ENCODE measurements around the gene HSD17B10. TPM values are rescaled to one million over a fixed set of nuclear protein-coding genes. Genes with fewer than 3 reads are reported as not detected.

The HSD17B10 gene
- polyA plus RNA-seq, 1 donor (not counting 4 experiments of a cell fraction or from before 2014, with no cell fraction given), result 140 TPM

- Histone ChIP-seq H2AFZ (ENCODE audit: control insufficient read depth, low read length) (no peak overlapping the region), H3K4me2 (ENCODE audit: control insufficient read depth, extremely low read depth, insufficient read depth, low read depth, low read length) (peak overlapping the region; percentile 84), H3K36me3 (ENCODE audit: control insufficient read depth in 2 of 2, extremely low read depth in 1 of 2, insufficient read depth in 2 of 2, low read length in 2 of 2) (no peaks in the 10 kb centered on the region), H3K9me1 (ENCODE audit: control insufficient read depth, extremely low read depth, insufficient read depth, low read length) (no peaks in the 10 kb centered on the region), H3K4me3 (ENCODE audit: control insufficient read depth in 2 of 3, extremely low read depth in 1 of 3, insufficient read depth in 2 of 3, low read depth in 1 of 3, low read length in 3 of 3) (no peak overlapping the region), H3K9me3 (ENCODE audit: control insufficient read depth, low read depth, low read length) (no peaks in the 10 kb centered on the region), H3K27me3 (ENCODE audit: control insufficient read depth, extremely low read depth, insufficient read depth, low read length) (no peaks in the 10 kb centered on the region), H3K9ac (ENCODE audit: control insufficient read depth, extremely low read depth, insufficient read depth, low read length) (no peak overlapping the region), H3K27ac (ENCODE audit: control insufficient read depth, insufficient read depth, low read length) (no peak overlapping the region), H3K79me2 (ENCODE audit: control insufficient read depth, insufficient read depth, low read length) (no peaks in the 10 kb centered on the region), H4K20me1 (ENCODE audit: control insufficient read depth, extremely low read depth, insufficient read depth, low read length) (no peaks in the 10 kb centered on the region), H3K4me1 (ENCODE audit: control insufficient read depth, extremely low read depth, insufficient read depth, low read length) (peaks cover 11% of the 10 kb centered on the region)
- FAIRE-seq (no peak), DNase-seq (ENCODE audit: low read depth, low spot score) (no peak)
- no peak for TF ChIP-seq CTCF (optimal IDR thresholded peaks at IDR 0.05 in 1 of 3, IDR thresholded peaks at IDR 0.05 in 1 of 3, conservative IDR thresholded peaks at IDR 0.05 in 1 of 3; ENCODE audit: extremely low read depth in 1 of 3, insufficient read depth in 2 of 3, low read length in 3 of 3)
- TF ChIP-seq EZH2 (IDR thresholded peaks at IDR 0.05; ENCODE audit: low read length), result no peak
- dilution Hi-C loops (cut with MboI; ENCODE audit: extremely low pct_ligation_motif_present, low sequenced_read_pairs), result no loop called here
Observed at GRCh38 chrX:53442322-53442631, 8.1 kb upstream of the HSD17B10 start.

GRCh38 chrX:53441531-53442321 is 7.6 kb upstream of the HSD17B10 start:
- FAIRE-seq, result no peak

More at GRCh38 chrX:53441531-53442321, 7.6 kb upstream of the HSD17B10 start:
- TF ChIP-seq EZH2 (IDR thresholded peaks at IDR 0.05; ENCODE audit: low read length), result no peak
- TF ChIP-seq CTCF (optimal IDR thresholded peaks at IDR 0.05 in 1 of 3, IDR thresholded peaks at IDR 0.05 in 1 of 3, conservative IDR thresholded peaks at IDR 0.05 in 1 of 3; ENCODE audit: extremely low read depth in 1 of 3, insufficient read depth in 2 of 3, low read length in 3 of 3), result peak in 1 of 3 experiments; percentile 7
- dilution Hi-C loops (cut with MboI; ENCODE audit: extremely low pct_ligation_motif_present, low sequenced_read_pairs), result no loop called here
- H3K4me3 ChIP-seq (ENCODE audit: control insufficient read depth in 2 of 3, extremely low read depth in 1 of 3, insufficient read depth in 2 of 3, low read depth in 1 of 3, low read length in 3 of 3), result peak overlapping the region; percentile 42 to 72 (median 53)
- no peaks in the 10 kb centered on the region for H3K79me2 ChIP-seq (ENCODE audit: control insufficient read depth, insufficient read depth, low read length)
- H3K27ac ChIP-seq (ENCODE audit: control insufficient read depth, insufficient read depth, low read length), result peak overlapping the region; percentile 74
- H3K4me2 ChIP-seq (ENCODE audit: control insufficient read depth, extremely low read depth, insufficient read depth, low read depth, low read length), result peak overlapping the region; percentile 84
- H3K4me1 ChIP-seq (ENCODE audit: control insufficient read depth, extremely low read depth, insufficient read depth, low read length), result peaks cover 11% of the 10 kb centered on the region
- H3K9me1 ChIP-seq (ENCODE audit: control insufficient read depth, extremely low read depth, insufficient read depth, low read length), result no peaks in the 10 kb centered on the region
- H2AFZ ChIP-seq (ENCODE audit: control insufficient read depth, low read length), result peak overlapping the region; percentile 63
- H3K36me3 ChIP-seq (ENCODE audit: control insufficient read depth in 2 of 2, extremely low read depth in 1 of 2, insufficient read depth in 2 of 2, low read length in 2 of 2), result no peaks in the 10 kb centered on the region
- no peaks in the 10 kb centered on the region for H3K27me3 ChIP-seq (ENCODE audit: control insufficient read depth, extremely low read depth, insufficient read depth, low read length)
- DNase-seq (ENCODE audit: low read depth, low spot score), result peak; percentile 64
- no peaks in the 10 kb centered on the region for H4K20me1 ChIP-seq (ENCODE audit: control insufficient read depth, extremely low read depth, insufficient read depth, low read length)
- peak overlapping the region; percentile 56 for H3K9ac ChIP-seq (ENCODE audit: control insufficient read depth, extremely low read depth, insufficient read depth, low read length)
- H3K9me3 ChIP-seq (ENCODE audit: control insufficient read depth, low read depth, low read length), result no peaks in the 10 kb centered on the region
